Gastrocnemius medialis (tissue), 4 donors: Measurements from ENCODE around the gene AARS2. TPM values are rescaled to one million over a fixed set of nuclear protein-coding genes. Genes with fewer than 3 reads are reported as not detected.

Experiments
- ATAC-seq, 2 donors: fragments of 150-250 bp; one replicate each; pipeline ENCODE4 v1.9.1; 2016
- DNase-seq, 2 donors: peaks; one replicate each; pipeline ENCODE4 v3.0.0-alpha.2; 2019
- H3K27ac ChIP-seq, 4 donors: fragments of 200-600 bp; sonication (generic); 1 replicate in 1 of 4; 2 replicates in 3 of 4; pipeline ENCODE4 v1.5.1; 2016 to 2018; ENCODE audit warnings: mild to moderate bottlenecking in 2 of 4, moderate library complexity in 1 of 4
- H3K27me3 ChIP-seq, 3 donors: fragments of 200-600 bp; sonication (generic) in 2 of 3; 1 replicate in 1 of 3; 2 replicates in 2 of 3; pipeline versions ENCODE4 v1.5.1 to v1.6.0; 2016 to 2019; ENCODE audit warnings: mild to moderate bottlenecking in 1 of 3, moderate library complexity in 1 of 3
- H3K36me3 ChIP-seq, 2 donors: fragments of 200-600 bp; sonication (generic) in 1 of 2; one replicate each; pipeline ENCODE4 v1.5.1; 2017 to 2018
- H3K4me1 ChIP-seq, 2 donors: fragments of 200-600 bp; sonication (generic) in 1 of 2; one replicate each; pipeline ENCODE4 v1.5.1; 2016 to 2017; ENCODE audit warnings: mild to moderate bottlenecking in 2 of 2
- H3K4me3 ChIP-seq, 4 donors: fragments of 200-600 bp; sonication (generic) in 3 of 4; 1 replicate in 1 of 4; 2 replicates in 3 of 4; pipeline ENCODE4 v1.5.1; 2016 to 2019; ENCODE audit warnings: mild to moderate bottlenecking in 2 of 4
- H3K9me3 ChIP-seq, 3 donors: fragments of 200-600 bp; sonication (generic) in 2 of 3; 1 replicate in 1 of 3; 2 replicates in 2 of 3; pipeline ENCODE4 v1.5.1; 2016 to 2019
- CTCF ChIP-seq, 5 experiments: fragments of 450-650 bp in 3 of 5; fragments of 200-600 bp in 2 of 5; sonication (generic) in 2 of 5; IDR thresholded peaks in 4 of 5; conservative IDR thresholded peaks in 1 of 5; 1 replicate in 4 of 5; 2 replicates in 1 of 5; pipeline ENCODE4 v1.5.1; 2016 to 2019; ENCODE audit warnings: antibody characterized with exemption in 5 of 5, mild to moderate bottlenecking in 3 of 5, moderate library complexity in 3 of 5
- POLR2A ChIP-seq, 2 donors: fragments of 450-650 bp; IDR thresholded peaks; one replicate each; pipeline ENCODE4 v1.6.1; 2017; ENCODE audit warnings: antibody characterized with exemption in 2 of 2, mild to moderate bottlenecking in 2 of 2, moderate library complexity in 2 of 2
- in situ Hi-C, 4 donors: fragments of 200-750 bp; cut with MboI; loops; one replicate each; pipeline versions ENCODE4 v1.15.0 to v1.8.0; 2017; ENCODE audit warnings: low sequenced_read_pairs in 4 of 4
- intact Hi-C: fragments of 100-400 bp; cut with DNase I; formaldehyde crosslinking; loops from one replicate; pipeline ENCODE4 v1.15.1; 2023; ENCODE audit warnings: low total_unique reads
- total RNA-seq, 4 donors: library from RNA; depleted of rRNA; stranded (reverse); fragments of >200 nt; gene quantifications; one replicate each; pipeline versions ENCODE4 v1.1.0 to v1.2.3, GENCODE V29; 2016

Gene AARS2
- total RNA-seq, 4 donors from 2014 or later: 3.9 to 6.3 (median 4.5) TPM

- TF ChIP-seq POLR2A (IDR thresholded peaks at IDR 0.05) (no peak), CTCF (IDR thresholded peaks at IDR 0.05 in 4 of 5, conservative IDR thresholded peaks at IDR 0.05 in 1 of 5) (no peak)
- Histone ChIP-seq H3K27me3 (no peaks in the 10 kb centered on the region), H3K36me3 (peaks cover 0 to 88% of the 10 kb centered on the region in 2 donors), H3K27ac (no peak overlapping the region), H3K4me1 (no peaks in the 10 kb centered on the region), H3K4me3 (no peak overlapping the region), H3K9me3 (no peaks in the 10 kb centered on the region)
- DNase-seq (no peak), ATAC-seq (no peak)
- intact Hi-C loops (loop anchor here (2.0 kb wide), 1 partner anchor 36 kb away; no protein-coding TSS in a partner anchor), in situ Hi-C loops (no loop called here)
These were observed 7.9 kb downstream of the AARS2 start for GRCh38 chr6:44305200-44305725.

DNA sequence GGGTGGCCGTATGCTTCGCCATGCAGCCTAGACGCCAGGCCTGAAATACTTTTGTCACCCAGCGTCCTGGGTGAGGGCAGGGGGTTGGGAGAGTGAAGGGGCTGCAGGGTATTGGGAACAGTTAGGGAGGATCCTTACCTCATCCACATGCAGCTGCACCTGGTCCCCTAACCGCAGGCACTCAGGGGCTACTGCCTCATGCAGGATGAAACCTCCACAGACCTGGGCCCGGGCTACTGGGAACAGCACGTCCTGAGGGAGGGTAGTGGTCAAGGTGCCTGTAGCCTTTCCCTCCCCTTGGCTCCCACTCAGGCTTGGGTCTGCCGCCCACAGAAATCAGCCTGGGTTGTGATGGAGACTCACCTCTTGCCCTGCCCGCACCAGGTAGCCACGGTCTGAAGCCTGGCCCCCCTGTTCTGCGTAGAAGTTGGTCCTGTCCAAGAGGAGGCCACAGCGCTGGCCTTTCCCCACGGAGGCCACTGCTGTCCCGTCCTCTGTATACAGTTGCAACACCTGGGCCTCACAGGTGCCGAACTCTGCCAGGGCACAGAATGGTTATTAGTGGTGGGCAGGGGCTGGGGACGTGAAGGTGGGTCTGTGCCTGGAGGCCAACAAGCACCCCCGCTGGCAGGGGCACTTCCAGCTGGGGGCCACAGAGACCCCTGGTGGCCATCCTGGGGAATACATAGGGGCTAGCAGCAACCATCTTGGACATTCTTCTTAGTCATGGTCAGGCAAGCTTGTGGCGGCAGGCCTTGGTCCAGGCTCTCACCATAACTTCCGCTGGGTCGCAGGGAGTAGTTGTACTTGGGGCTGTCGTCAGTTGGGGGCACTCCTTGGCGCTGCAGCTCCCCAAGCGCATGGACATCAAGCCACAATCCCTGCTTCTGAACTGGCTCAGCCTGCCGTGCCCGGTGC lies 8.6 kb downstream of the AARS2 start:
- H3K36me3 ChIP-seq: peaks cover 0 to 81% of the 10 kb centered on the region in 2 donors
- intact Hi-C loops (loop anchor here (2.0 kb wide), 1 partner anchor 36 kb away; no protein-coding TSS in a partner anchor), in situ Hi-C loops (no loop called here)
- H3K4me3 ChIP-seq: no peak overlapping the region
- H3K27me3 ChIP-seq: no peaks in the 10 kb centered on the region
- DNase-seq: no peak
- no peak for TF ChIP-seq POLR2A (IDR thresholded peaks at IDR 0.05)
- TF ChIP-seq CTCF (IDR thresholded peaks at IDR 0.05 in 4 of 5, conservative IDR thresholded peaks at IDR 0.05 in 1 of 5): peak; percentile 26 to 64 (median 54)
- no peaks in the 10 kb centered on the region for H3K4me1 ChIP-seq
- peak in 1 of 2 donors; percentile 49 for ATAC-seq
- H3K9me3 ChIP-seq: no peaks in the 10 kb centered on the region
- no peak overlapping the region for H3K27ac ChIP-seq

DNA sequence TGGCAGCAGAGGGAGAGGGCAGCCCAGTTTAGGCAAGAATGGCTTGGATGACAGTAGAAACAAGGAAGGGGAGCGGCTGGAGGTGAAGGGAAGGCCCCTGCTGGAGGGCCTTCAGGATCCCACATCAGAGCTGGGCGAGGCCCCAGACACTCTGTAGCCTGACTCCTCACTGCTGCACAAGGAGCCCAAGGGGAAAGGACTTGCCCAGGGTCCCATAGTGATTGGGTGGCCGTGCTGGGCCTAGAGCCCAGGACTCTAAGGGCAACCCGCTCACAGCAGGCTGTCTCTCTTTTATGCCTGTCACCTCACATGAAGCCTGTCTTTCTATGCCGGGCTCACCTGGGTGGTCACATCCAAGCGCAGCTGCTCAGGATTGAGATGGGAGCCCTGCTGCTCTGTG lies 9.3 kb downstream of the AARS2 start:
- intact Hi-C loops: loop anchor here (2.0 kb wide), 1 partner anchor 35 kb away; no protein-coding TSS in a partner anchor
- ATAC-seq: no peak
- in situ Hi-C loops: no loop called here

GRCh38 chr6:44302856-44303255 lies 10.3 kb downstream of the AARS2 start:
- intact Hi-C loops: no loop called here
- H3K9me3 ChIP-seq: no peaks in the 10 kb centered on the region
- peaks cover 0 to 2% of the 10 kb centered on the region in 2 donors for H3K4me1 ChIP-seq
- TF ChIP-seq POLR2A (IDR thresholded peaks at IDR 0.05) (no peak), CTCF (IDR thresholded peaks at IDR 0.05 in 4 of 5, conservative IDR thresholded peaks at IDR 0.05 in 1 of 5) (no peak)
- peaks cover 0 to 5% (median 0%) of the 10 kb centered on the region in 3 donors for H3K27me3 ChIP-seq
- H3K27ac ChIP-seq: no peak overlapping the region
- peaks cover 0 to 71% of the 10 kb centered on the region in 2 donors for H3K36me3 ChIP-seq
- in situ Hi-C loops: no loop called here
- no peak overlapping the region for H3K4me3 ChIP-seq
- ATAC-seq: no peak
- no peak for DNase-seq

More for the DNA sequence above, 9.3 kb downstream of the AARS2 start:
- H3K27ac ChIP-seq: no peak overlapping the region
- TF ChIP-seq POLR2A (IDR thresholded peaks at IDR 0.05) (no peak), CTCF (IDR thresholded peaks at IDR 0.05 in 4 of 5, conservative IDR thresholded peaks at IDR 0.05 in 1 of 5) (no peak)
- no peaks in the 10 kb centered on the region for H3K9me3 ChIP-seq
- H3K4me1 ChIP-seq: no peaks in the 10 kb centered on the region
- H3K36me3 ChIP-seq: peaks cover 0 to 74% of the 10 kb centered on the region in 2 donors
- no peaks in the 10 kb centered on the region for H3K27me3 ChIP-seq
- no peak for DNase-seq
- H3K4me3 ChIP-seq: no peak overlapping the region
